GM10266 (cell line): ENCODE measurements around the gene NRBF2.
"Not testable (repeated sequence)": the region's sequence is repeated elsewhere in the genome, so short reads cannot be mapped to it uniquely, and the experiment has no call there.

Source experiments
- DNase-seq: peaks from one replicate; pipeline ENCODE4 v3.0.0; 2012; ENCODE audit errors: extremely low spot score
- CTCF ChIP-seq: IDR thresholded peaks from 2 replicates; pipeline ENCODE4 v1.5.1; 2012; ENCODE audit warnings: mild to moderate bottlenecking, low read depth; ENCODE audit not compliant: control insufficient read depth, insufficient read depth; ENCODE audit errors: missing control alignments

NRBF2 gene

GRCh38 chr10:63099734-63100133 lies 33.4 kb upstream of the NRBF2 start:
- TF ChIP-seq CTCF = no peak
- DNase-seq = no peak

GRCh38 chr10:63101091-63101490 lies 32.0 kb upstream of the NRBF2 start:
- DNase-seq = not testable (repeated sequence)

- not testable (repeated sequence) for DNase-seq
These were observed 30.7 kb upstream of the NRBF2 start for GRCh38 chr10:63102279-63102883.

- not testable (repeated sequence) for DNase-seq
These were observed 29.9 kb upstream of the NRBF2 start for GRCh38 chr10:63103178-63103577.

- DNase-seq = no peak
- TF ChIP-seq CTCF = no peak
These were observed 29.1 kb upstream of the NRBF2 start for GRCh38 chr10:63103971-63104409.

- DNase-seq = no peak
- no peak for TF ChIP-seq CTCF
These were observed 27.7 kb upstream of the NRBF2 start for GRCh38 chr10:63105225-63106110.

GRCh38 chr10:63106111-63106755 lies 26.9 kb upstream of the NRBF2 start:
- no peak for TF ChIP-seq CTCF
- DNase-seq = no peak

GRCh38 chr10:63107943-63108437 lies 25.1 kb upstream of the NRBF2 start:
- DNase-seq = no peak
- TF ChIP-seq CTCF = no peak
